Ovary (tissue), 9 donors: ENCODE measurements around the gene ZNF681. TPM values are rescaled to one million over a fixed set of nuclear protein-coding genes. Genes with fewer than 3 reads are reported as not detected.
"Not testable (repeated sequence)": the region's sequence is repeated elsewhere in the genome, so short reads cannot be mapped to it uniquely, and the experiment has no call there.

Experiments
- DNase-seq, 5 donors: peaks; one replicate each; pipeline ENCODE4 v3.0.0-alpha.2; 2019 to 2020
- H3K27ac ChIP-seq, 2 donors: fragments of 200-600 bp; one replicate each; pipeline versions ENCODE4 v1.5.1 to v1.8.0; 2019 to 2022
- H3K27me3 ChIP-seq: fragments of 200-600 bp; one replicate; pipeline ENCODE4 v1.8.0; 2022
- H3K36me3 ChIP-seq: fragments of 200-600 bp; sonication (generic); one replicate; pipeline ENCODE4 v1.5.1; 2019
- H3K4me1 ChIP-seq: one replicate; pipeline ENCODE4 v1.8.1; 2013; ENCODE audit warnings: mild to moderate bottlenecking, moderate library complexity; ENCODE audit not compliant: insufficient read depth
- H3K4me3 ChIP-seq: fragments of 200-600 bp; sonication (generic); one replicate; pipeline ENCODE4 v1.5.1; 2017
- H3K9me3 ChIP-seq, 2 donors: fragments of 200-600 bp in 1 of 2; sonication (generic) in 1 of 2; one replicate each; pipeline versions ENCODE4 v1.5.1 to v1.8.1; 2013 to 2019; ENCODE audit warnings: mild to moderate bottlenecking in 1 of 2, moderate library complexity in 1 of 2
- EP300 ChIP-seq: sonication (generic); formaldehyde crosslinking; IDR thresholded peaks from one replicate; pipeline ENCODE4 v1.6.1; 2017; ENCODE audit warnings: antibody characterized with exemption
- POLR2A ChIP-seq: fragments of 450-650 bp; IDR thresholded peaks from one replicate; pipeline ENCODE4 v1.6.1; 2017; ENCODE audit warnings: antibody characterized with exemption, mild to moderate bottlenecking, moderate library complexity
- WGBS, 3 donors: extraction: QIAGEN DNeasy Blood & Tissue Kit in 1 of 3; methylation state at CpG; one replicate each; pipeline versions ENCODE4 v1.1.5 to v1.1.7; 2013 to 2017; 5-methylcytosine and 5-hydroxymethylcytosine counted together
- intact Hi-C, 4 donors: fragments of 100-400 bp; cut with DNase I; formaldehyde crosslinking; loops; one replicate each; pipeline versions ENCODE4 v1.11.0 to v1.15.1; 2022 to 2023
- polyA plus RNA-seq, 2 donors: library from polyadenylated mRNA; stranded (reverse); fragments of 200-250 nt in 1 of 2; fragments of 350-450 nt in 1 of 2; fragmentation: Illumina TruSeq in 1 of 2; extraction: RNeasy Lipid Tissue Mini Kit (QIAGEN cat#74804) in 1 of 2; gene quantifications; one replicate each; pipeline ENCODE4 v1.2.3, GENCODE V29; 2013 to 2014
- total RNA-seq, 7 donors: library from RNA; depleted of rRNA in 2 of 7; stranded (reverse); fragments of >200 nt in 2 of 7; fragmentation: NEBNext Ultra II Directional in 3 of 7; extraction: Animal tissue kit (Norgen Biotek cat#: 25700) in 3 of 7; gene quantifications; one replicate each; pipeline versions ENCODE4 v1.1.0 to v1.2.4, GENCODE V29; 2016 to 2023
- TF ChIP-seq, protein P1 (sequence below), 3 donors: fragments of 450-650 bp in 2 of 3; fragments of 200-600 bp in 1 of 3; IDR thresholded peaks; one replicate each; pipeline versions ENCODE4 v1.5.1 to v1.8.0; 2016 to 2022; ENCODE audit warnings: antibody characterized with exemption in 3 of 3, mild to moderate bottlenecking in 1 of 3
- donor health status: DM: no; HTN: no; CAD: no; lungs with moderate emphysema.
- donor health status: DM: no; HTN: no; CAD: no.
- donor health status: Bipolar disorder and iron deficiency.
- donor health status: DM: yes; HTN: yes; CAD: no.
- donor health status: DM: no; HTN: no; CAD: no.
- donor health status: DM: yes; HTN: yes; CAD: no.

Gene ZNF681
- total and polyA plus RNA-seq, 9 donors, result 1.5 to 4.0 (median 2.5) TPM

DNA sequence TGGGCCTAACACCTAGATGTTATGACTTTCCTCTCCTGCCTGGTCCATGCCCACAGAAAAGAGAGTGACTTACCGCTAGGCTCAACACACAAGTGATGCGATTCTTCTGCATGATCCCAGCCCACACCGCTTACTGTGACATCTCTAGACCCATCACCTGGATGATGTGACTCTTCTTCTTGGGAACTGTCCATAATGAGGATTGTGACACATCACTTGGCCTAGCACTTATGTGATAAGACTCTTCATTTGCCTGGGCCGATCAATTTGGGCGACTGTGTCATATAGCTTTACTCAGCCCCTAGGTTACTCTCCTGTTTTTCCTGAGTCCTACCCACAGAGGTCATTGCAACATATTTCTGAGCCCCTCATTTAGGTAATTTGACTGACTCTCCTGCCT, 19.9 kb upstream of the ZNF681 start:
- Histone ChIP-seq H3K9me3 (peaks cover 0 to 3% of the 10 kb centered on the region in 2 donors), H3K4me1 (no peaks in the 10 kb centered on the region), H3K4me3 (no peak overlapping the region), H3K36me3 (no peaks in the 10 kb centered on the region), H3K27ac (no peak overlapping the region), H3K27me3 (no peaks in the 10 kb centered on the region)
- WGBS, 3 donors, result 97 to 99% (median 98%) methylated on average over 5 of the region's 5 CpGs
- DNase-seq, result no peak
- intact Hi-C loops, result no loop called here
- TF ChIP-seq EP300 (no peak), POLR2A (no peak)
- TF ChIP-seq, protein P1, sequence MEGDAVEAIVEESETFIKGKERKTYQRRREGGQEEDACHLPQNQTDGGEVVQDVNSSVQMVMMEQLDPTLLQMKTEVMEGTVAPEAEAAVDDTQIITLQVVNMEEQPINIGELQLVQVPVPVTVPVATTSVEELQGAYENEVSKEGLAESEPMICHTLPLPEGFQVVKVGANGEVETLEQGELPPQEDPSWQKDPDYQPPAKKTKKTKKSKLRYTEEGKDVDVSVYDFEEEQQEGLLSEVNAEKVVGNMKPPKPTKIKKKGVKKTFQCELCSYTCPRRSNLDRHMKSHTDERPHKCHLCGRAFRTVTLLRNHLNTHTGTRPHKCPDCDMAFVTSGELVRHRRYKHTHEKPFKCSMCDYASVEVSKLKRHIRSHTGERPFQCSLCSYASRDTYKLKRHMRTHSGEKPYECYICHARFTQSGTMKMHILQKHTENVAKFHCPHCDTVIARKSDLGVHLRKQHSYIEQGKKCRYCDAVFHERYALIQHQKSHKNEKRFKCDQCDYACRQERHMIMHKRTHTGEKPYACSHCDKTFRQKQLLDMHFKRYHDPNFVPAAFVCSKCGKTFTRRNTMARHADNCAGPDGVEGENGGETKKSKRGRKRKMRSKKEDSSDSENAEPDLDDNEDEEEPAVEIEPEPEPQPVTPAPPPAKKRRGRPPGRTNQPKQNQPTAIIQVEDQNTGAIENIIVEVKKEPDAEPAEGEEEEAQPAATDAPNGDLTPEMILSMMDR (IDR thresholded peaks at IDR 0.05), result no peak

DNA sequence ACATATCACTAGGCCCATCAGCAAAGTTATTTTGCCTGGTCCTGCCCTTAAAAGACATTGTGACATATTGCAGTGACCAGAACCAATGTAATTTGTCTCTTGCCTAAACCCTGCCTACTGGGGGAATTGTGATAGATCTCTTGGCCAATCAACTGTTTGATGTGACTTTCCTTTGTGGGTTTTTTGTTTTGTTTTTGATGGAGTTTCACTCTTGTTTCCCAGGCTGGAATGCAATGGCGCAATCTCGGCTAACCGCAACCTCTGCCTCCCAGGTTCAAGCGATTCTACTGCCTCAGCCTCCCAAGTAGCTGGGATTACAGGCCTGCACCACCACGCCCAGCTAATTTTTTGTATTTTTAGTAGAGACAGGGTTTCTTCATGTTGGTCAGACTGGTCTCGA, 19.3 kb upstream of the ZNF681 start:
- DNase-seq, H3K4me3 ChIP-seq, H3K27me3 ChIP-seq, H3K4me1 ChIP-seq, H3K27ac ChIP-seq, H3K36me3 ChIP-seq, intact Hi-C loops, H3K9me3 ChIP-seq: not testable (repeated sequence)
- 97 to 99% (median 98%) methylated on average over 6 of the region's 6 CpGs for WGBS, 3 donors

DNA sequence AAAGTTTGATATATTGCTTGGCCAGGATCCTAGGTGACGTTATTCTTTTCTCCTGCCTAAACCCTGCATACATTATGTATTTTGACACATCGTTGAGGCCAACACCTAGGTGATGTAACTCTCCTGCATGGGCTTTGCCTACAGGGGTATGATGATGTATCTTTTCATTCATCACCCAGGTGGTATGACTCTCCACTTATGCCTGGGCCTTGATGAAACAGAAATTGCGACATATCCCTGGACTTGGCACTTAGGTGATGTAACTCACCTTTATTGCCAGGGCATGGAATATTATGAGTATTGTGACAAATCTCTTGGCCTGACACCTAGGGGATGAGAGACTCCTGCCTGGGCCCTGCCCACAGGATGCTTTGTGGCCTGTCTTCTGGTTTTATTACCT, 18.5 kb upstream of the ZNF681 start:
- Histone ChIP-seq H3K27ac (no peak overlapping the region), H3K27me3 (no peaks in the 10 kb centered on the region), H3K36me3 (no peaks in the 10 kb centered on the region), H3K9me3 (peaks cover 0 to 3% of the 10 kb centered on the region in 2 donors), H3K4me3 (no peak overlapping the region), H3K4me1 (no peaks in the 10 kb centered on the region)
- DNase-seq, result no peak
- WGBS, 3 donors, result 62 to 67% (median 65%) methylated on average over 3 of the region's 3 CpGs
- intact Hi-C loops, result no loop called here
- TF ChIP-seq POLR2A (no peak), EP300 (no peak)
- TF ChIP-seq, protein P1 (IDR thresholded peaks at IDR 0.05), result no peak

DNA sequence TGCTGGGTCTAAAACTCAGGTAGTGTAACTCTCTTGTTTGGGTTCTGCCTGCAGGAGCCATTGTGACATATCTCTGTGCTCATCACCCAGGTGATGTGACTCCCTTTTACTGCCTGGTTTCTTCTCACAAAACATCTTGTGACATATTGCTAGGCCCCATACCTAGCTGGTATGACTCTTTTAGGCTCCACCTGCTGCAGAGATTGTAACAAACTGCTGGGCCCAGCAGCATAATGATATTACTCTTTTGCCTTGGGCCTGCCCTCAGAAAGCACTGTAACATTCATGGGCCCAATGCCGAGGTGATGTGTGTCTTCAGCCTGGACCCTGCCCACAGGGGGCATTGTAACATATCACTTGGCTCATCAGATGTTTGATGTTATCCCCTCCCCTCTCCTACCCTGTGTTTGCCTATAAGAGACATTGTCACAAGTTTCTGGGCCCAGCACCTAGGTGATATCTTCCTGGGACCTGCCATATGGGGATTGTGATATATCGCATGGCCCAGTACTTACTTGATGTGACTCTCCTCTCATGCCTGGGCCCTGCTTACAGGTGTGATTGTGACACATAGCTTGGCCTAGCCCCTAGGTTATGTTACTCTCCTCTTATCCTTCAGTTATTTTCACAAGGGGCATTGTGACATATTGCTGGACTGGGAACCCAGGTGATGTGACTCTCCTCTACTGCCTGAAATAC, 18.0 kb upstream of the ZNF681 start:
- Histone ChIP-seq H3K27me3 (no peaks in the 10 kb centered on the region), H3K4me3 (no peak overlapping the region), H3K27ac (no peak overlapping the region), H3K36me3 (no peaks in the 10 kb centered on the region), H3K9me3 (peaks cover 0 to 3% of the 10 kb centered on the region in 2 donors), H3K4me1 (no peaks in the 10 kb centered on the region)
- intact Hi-C loops, result no loop called here
- TF ChIP-seq, protein P1 (IDR thresholded peaks at IDR 0.05), result no peak
- TF ChIP-seq EP300 (no peak), POLR2A (no peak)
- no peak for DNase-seq
- 74 to 92% (median 85%) methylated on average over 2 of the region's 2 CpGs for WGBS, 3 donors

DNA sequence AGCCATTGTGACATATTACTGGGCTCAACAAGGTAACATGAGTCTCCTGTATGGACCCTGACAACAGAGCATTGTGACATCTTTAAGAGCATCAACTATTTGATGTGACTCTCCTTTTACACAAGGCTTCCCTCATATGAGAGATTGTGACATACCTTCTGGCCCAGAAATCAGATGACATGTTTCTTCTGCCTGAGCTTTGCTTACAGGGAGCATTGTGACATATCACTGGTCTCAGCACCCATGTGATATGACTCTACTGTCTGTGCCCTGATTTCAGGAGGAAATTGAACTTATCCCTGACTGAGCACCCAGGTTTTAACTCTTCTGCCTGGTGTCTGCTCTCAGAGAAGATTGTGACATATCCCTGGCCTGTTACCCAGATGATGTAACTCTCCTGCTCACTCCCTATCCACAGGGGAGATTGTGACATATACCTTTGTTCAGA, 15.9 kb upstream of the ZNF681 start:
- Histone ChIP-seq H3K36me3 (no peaks in the 10 kb centered on the region), H3K27ac (no peak overlapping the region), H3K4me3 (no peak overlapping the region), H3K9me3 (peaks cover 0 to 1% of the 10 kb centered on the region in 2 donors), H3K4me1 (no peaks in the 10 kb centered on the region), H3K27me3 (no peaks in the 10 kb centered on the region)
- no peak for DNase-seq
- TF ChIP-seq EP300, result no peak
- TF ChIP-seq, protein P1 (IDR thresholded peaks at IDR 0.05), result no peak
- no peak for TF ChIP-seq POLR2A
- intact Hi-C loops, result no loop called here
